ENCODE data around the gene LRRC30.
"Not testable (repeated sequence)": the region's sequence is repeated elsewhere in the genome, so short reads cannot be mapped to it uniquely, and the experiment has no call there.

Gene LRRC30

GRCh38 chr18:7230626-7231349 is at the start of gene LRRC30:
Gene LRRC30 (plus strand): TSS chr18:7231089. CDS start chr18:7231139, 50 bp downstream.
- DNase-seq = no peak

GRCh38 chr18:7185701-7186100 is 45.2 kb upstream of the LRRC30 start:
- DNase-seq = no peak

GRCh38 chr18:7190547-7191156 is 40.2 kb upstream of the LRRC30 start:
- DNase-seq = no peak

GRCh38 chr18:7191736-7192135 is 39.2 kb upstream of the LRRC30 start:
- DNase-seq = no peak

- no peak for DNase-seq
Measured at GRCh38 chr18:7195266-7195665, 35.6 kb upstream of the LRRC30 start.

GRCh38 chr18:7196421-7196820 is 34.5 kb upstream of the LRRC30 start:
- no peak for DNase-seq

- no peak for DNase-seq
Measured at GRCh38 chr18:7197854-7198253, 33.0 kb upstream of the LRRC30 start.

- no peak for DNase-seq
Measured at GRCh38 chr18:7198326-7198725, 32.6 kb upstream of the LRRC30 start.

- DNase-seq = no peak
Measured at GRCh38 chr18:7201096-7201495, 29.8 kb upstream of the LRRC30 start.

GRCh38 chr18:7202169-7202568 is 28.7 kb upstream of the LRRC30 start:
- no peak for DNase-seq

- not testable (repeated sequence) for DNase-seq
Measured at GRCh38 chr18:7203601-7204000, 27.3 kb upstream of the LRRC30 start.

- DNase-seq = no peak
Measured at GRCh38 chr18:7205346-7205745, 25.5 kb upstream of the LRRC30 start.

GRCh38 chr18:7206217-7206616 is 24.7 kb upstream of the LRRC30 start:
- DNase-seq = no peak

GRCh38 chr18:7207366-7207915 is 23.4 kb upstream of the LRRC30 start:
- no peak for DNase-seq

- no peak for DNase-seq
Measured at GRCh38 chr18:7221424-7222155, 9.3 kb upstream of the LRRC30 start.

GRCh38 chr18:7224198-7224597 is 6.7 kb upstream of the LRRC30 start:
- no peak for DNase-seq

GRCh38 chr18:7232218-7232617 is 1.3 kb downstream of the LRRC30 start:
- DNase-seq = no peak

- no peak for DNase-seq
Measured at GRCh38 chr18:7233134-7233810, 2.4 kb downstream of the LRRC30 start.

GRCh38 chr18:7234091-7234490 is 3.2 kb downstream of the LRRC30 start:
- DNase-seq = no peak

GRCh38 chr18:7234956-7235355 is 4.1 kb downstream of the LRRC30 start:
- DNase-seq = no peak

GRCh38 chr18:7236072-7236471 is 5.2 kb downstream of the LRRC30 start:
- DNase-seq = no peak

- no peak for DNase-seq
Measured at GRCh38 chr18:7236933-7237332, 6.0 kb downstream of the LRRC30 start.

- DNase-seq = no peak
Measured at GRCh38 chr18:7237673-7238272, 6.9 kb downstream of the LRRC30 start.
